ENCODE results near the gene PYGM.

The PYGM gene

DNA sequence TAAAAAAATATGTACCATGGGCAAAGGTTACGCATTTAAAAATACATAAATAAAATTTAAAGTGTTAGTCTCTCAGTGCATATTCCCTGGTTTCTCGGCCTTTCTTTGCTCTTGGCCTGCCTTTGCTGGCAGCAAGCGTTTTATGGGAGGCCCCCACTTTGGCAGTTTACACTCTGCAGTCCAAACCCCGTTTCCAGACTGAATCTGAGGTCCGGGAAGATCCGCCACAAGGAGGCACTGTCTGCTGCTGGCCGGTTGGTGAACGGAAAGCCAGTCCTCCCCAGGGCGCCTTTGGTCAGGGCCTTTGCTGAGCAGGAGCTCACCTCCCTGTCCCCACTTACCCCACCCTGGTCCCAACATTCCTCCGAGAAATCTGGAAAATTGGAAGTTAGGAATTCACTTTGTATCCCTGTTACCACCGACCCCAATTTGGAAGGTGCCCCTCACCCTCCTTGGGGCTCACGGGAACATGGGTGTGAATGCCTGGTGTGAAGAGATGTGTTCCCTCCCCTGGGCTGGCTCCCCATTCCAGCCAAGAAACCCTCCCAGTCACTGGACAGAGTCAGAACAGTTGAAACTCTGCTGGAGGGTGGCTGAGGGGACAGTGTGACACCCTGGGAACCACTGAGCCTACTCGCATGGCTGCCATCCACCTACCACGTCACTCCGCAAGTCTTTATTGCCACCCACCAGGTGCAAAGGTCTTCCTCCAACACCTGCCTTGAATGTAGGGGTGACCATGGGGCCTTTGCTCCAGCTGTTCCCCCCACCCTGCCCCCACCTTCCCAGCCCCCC lies 27.9 kb upstream of the PYGM start:
- Histone ChIP-seq H3K36me3 (peaks cover 56% of the 10 kb centered on the region), H3K4me3 (ENCODE audit: low read depth in 1 of 2, low read length in 1 of 2) (no peak overlapping the region), H3K27ac (peak overlapping the region; percentile 67), H3K4me1 (ENCODE audit: control insufficient read depth in 1 of 2, insufficient read depth in 1 of 2, low read depth in 1 of 2, low read length in 1 of 2) (peaks cover 5 to 10% of the 10 kb centered on the region in 2 experiments), H3K9me3 (no peaks in the 10 kb centered on the region), H3K27me3 (no peaks in the 10 kb centered on the region)
- TF ChIP-seq, protein P1, sequence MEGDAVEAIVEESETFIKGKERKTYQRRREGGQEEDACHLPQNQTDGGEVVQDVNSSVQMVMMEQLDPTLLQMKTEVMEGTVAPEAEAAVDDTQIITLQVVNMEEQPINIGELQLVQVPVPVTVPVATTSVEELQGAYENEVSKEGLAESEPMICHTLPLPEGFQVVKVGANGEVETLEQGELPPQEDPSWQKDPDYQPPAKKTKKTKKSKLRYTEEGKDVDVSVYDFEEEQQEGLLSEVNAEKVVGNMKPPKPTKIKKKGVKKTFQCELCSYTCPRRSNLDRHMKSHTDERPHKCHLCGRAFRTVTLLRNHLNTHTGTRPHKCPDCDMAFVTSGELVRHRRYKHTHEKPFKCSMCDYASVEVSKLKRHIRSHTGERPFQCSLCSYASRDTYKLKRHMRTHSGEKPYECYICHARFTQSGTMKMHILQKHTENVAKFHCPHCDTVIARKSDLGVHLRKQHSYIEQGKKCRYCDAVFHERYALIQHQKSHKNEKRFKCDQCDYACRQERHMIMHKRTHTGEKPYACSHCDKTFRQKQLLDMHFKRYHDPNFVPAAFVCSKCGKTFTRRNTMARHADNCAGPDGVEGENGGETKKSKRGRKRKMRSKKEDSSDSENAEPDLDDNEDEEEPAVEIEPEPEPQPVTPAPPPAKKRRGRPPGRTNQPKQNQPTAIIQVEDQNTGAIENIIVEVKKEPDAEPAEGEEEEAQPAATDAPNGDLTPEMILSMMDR (IDR thresholded peaks at IDR 0.05), result peak; percentile 69

DNA sequence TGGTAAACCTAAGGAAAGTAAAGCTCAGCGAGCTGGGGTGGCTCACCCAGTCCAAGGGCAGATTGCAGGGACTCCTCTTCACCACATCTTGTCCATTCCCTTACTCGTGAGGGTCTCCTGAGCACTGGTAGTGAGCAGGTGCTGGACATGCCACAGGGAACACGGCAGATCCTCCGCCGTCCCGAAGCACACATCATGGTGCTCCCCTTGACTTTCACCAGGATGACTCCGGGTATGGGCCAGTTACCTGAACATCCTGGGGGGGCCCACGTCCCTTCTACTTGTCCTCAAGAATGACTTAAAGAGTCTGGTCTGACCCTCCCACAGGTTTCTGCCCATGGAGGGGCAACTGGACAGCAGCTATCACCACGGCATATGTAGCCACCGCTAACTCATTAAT lies 26.5 kb upstream of the PYGM start:
- Histone ChIP-seq H3K27ac (no peak overlapping the region), H3K4me3 (ENCODE audit: low read depth in 1 of 2, low read length in 1 of 2) (no peak overlapping the region), H3K27me3 (no peaks in the 10 kb centered on the region), H3K9me3 (no peaks in the 10 kb centered on the region), H3K4me1 (ENCODE audit: control insufficient read depth in 1 of 2, insufficient read depth in 1 of 2, low read depth in 1 of 2, low read length in 1 of 2) (peaks cover 8 to 10% of the 10 kb centered on the region in 2 experiments), H3K36me3 (peaks cover 42% of the 10 kb centered on the region)
- TF ChIP-seq, protein P1 (IDR thresholded peaks at IDR 0.05), result no peak

DNA sequence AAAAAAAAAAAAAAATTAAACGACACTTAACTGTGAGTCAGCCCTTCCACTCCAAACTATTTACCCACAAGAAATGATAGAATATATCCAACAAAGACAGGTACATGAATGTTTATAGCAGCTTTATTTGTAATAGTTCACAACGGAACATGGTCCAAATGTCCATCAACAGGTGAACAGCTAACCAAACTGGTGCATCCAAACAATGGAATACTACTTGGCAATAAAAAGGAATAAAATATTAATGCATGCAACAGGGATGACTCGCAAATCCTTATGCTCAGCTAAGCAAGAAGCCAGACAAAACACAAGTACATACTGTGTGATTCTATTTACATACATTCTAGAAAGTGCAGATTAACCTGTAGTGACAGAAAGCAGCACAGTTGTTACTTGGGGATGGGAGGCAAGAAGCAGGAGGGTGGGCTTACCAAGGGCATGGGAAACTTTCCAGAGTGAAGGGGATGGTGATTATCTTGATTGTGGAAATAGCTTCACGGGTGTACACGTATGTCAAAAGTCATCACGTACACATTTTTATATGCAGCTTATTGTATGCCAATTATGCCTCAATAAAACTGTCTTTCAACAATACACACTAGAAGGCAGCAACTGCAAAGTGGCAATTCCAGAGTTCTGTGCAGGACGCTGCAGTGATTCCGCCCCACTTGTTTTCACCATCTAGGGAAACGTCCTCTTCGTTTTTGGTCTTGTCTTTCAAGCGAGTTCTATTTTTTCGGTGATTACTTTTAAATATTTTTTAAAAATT lies 25.2 kb upstream of the PYGM start:
- Histone ChIP-seq H3K9me3 (no peaks in the 10 kb centered on the region), H3K36me3 (peaks cover 29% of the 10 kb centered on the region), H3K4me1 (ENCODE audit: control insufficient read depth in 1 of 2, insufficient read depth in 1 of 2, low read depth in 1 of 2, low read length in 1 of 2) (peaks cover 14 to 16% of the 10 kb centered on the region in 2 experiments), H3K27me3 (no peaks in the 10 kb centered on the region), H3K27ac (no peak overlapping the region), H3K4me3 (ENCODE audit: low read depth in 1 of 2, low read length in 1 of 2) (no peak overlapping the region)
- TF ChIP-seq, protein P1 (IDR thresholded peaks at IDR 0.05), result no peak

DNA sequence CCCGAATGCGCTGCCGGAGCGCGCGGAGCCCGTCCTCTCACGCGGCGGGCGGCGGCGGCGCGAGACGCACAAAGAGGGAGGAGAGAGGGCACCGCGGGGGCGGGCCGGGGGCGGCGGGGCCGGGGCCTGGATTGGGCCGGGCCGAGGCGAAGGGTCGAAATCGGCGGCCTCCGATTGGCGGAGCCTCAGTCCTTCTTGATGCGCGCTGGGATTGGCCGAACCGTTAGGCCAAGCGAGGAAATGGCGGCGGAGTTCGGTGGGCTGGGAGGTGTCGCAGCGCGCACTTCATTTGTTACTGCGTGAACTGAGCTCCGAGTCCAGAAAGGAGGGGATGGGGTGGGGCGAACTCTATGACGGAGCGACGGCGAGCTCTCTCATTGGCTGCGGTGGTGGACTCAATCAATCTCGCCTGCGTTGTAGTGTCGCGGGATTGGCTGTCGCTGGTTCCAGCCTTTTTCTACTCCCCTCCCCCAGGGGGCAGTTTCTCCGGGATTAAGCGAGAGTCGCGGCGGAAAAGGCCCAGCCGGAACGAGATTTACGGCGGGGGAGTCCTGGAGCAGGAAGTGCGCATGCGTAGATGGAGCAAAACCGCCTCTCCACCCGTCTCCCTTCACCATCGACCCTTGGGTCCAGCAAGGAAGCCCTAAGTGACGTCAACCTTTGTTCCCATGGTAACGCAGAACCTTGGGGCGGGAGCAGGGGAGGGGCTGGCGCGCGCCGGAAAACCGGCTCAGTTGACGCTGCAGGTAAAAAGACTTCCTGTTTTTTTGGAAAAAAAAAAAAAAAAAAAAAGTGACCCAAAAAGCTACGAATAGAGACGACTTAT lies 18.9 kb upstream of the PYGM start, which contains the start of gene SF1:
Gene SF1 (minus strand): TSS at position 70 of the 826 bp plus-strand sequence. CDS start 150 bp downstream, outside the sequence.
- Histone ChIP-seq H3K36me3 (peaks cover 33% of the 10 kb centered on the region), H3K9me3 (no peaks in the 10 kb centered on the region), H3K4me3 (ENCODE audit: low read depth in 1 of 2, low read length in 1 of 2) (peak within 1 kb of the TSS; percentile 79 to 95), H3K27ac (peak within 1 kb of the TSS; percentile 99), H3K4me1 (ENCODE audit: control insufficient read depth in 1 of 2, insufficient read depth in 1 of 2, low read depth in 1 of 2, low read length in 1 of 2) (peaks cover 53 to 60% of the 10 kb centered on the region in 2 experiments), H3K27me3 (no peaks in the 10 kb centered on the region)
- TF ChIP-seq, protein P1 (IDR thresholded peaks at IDR 0.05), result peak; percentile 29

DNA sequence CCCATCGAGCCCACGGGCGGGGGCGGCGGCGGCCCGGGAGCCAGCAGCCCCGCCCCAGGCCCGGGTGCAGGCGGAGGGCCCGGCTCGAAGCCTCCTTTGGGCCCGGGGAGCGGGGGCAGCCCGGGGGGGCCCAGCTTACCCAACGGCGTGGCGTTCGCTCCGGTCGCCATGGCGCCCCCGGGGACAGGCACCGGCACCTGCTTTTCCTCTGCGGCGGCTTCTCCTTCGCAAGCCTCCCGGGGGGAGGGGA lies 18.4 kb upstream of the PYGM start:
- peaks cover 57 to 64% of the 10 kb centered on the region in 2 experiments for H3K4me1 ChIP-seq (ENCODE audit: control insufficient read depth in 1 of 2, insufficient read depth in 1 of 2, low read depth in 1 of 2, low read length in 1 of 2)
- H3K27me3 ChIP-seq, result no peaks in the 10 kb centered on the region
- TF ChIP-seq, protein P1 (IDR thresholded peaks at IDR 0.05), result no peak
- peak overlapping the region; percentile 79 to 82 for H3K4me3 ChIP-seq (ENCODE audit: low read depth in 1 of 2, low read length in 1 of 2)
- peak overlapping the region; percentile 99 for H3K27ac ChIP-seq
- no peaks in the 10 kb centered on the region for H3K9me3 ChIP-seq
- H3K36me3 ChIP-seq, result peaks cover 39% of the 10 kb centered on the region

Data from neutrophil (primary cell).